HG02981 (cell line): Measurements from ENCODE around the gene DENND10.
"Not testable (repeated sequence)": the region's sequence is repeated elsewhere in the genome, so short reads cannot be mapped to it uniquely, and the experiment has no call there.

ENCODE experiments used
- ATAC-seq: cut with Tn5 transposase; IDR thresholded peaks from one replicate; pipeline ENCODE4 v1.9.1; 2021; ENCODE audit warnings: mild to moderate bottlenecking, moderate library complexity; ENCODE audit not compliant: unreplicated experiment

Gene DENND10

GRCh38 chr10:119096641-119097415, 7.1 kb upstream of the DENND10 start:
- not testable (repeated sequence) for ATAC-seq

- ATAC-seq = no peak
Observed at GRCh38 chr10:119098576-119098975, 5.3 kb upstream of the DENND10 start.

GRCh38 chr10:119100434-119101238, 3.3 kb upstream of the DENND10 start:
- ATAC-seq = no peak

GRCh38 chr10:119101366-119102098, 2.4 kb upstream of the DENND10 start:
- ATAC-seq = no peak

- no peak for ATAC-seq
Observed at GRCh38 chr10:119103241-119103902, 541 bp upstream of the DENND10 start.

GRCh38 chr10:119104654-119105015, 722 bp downstream of the DENND10 start:
- no peak for ATAC-seq

- no peak for ATAC-seq
Observed at GRCh38 chr10:119105155-119105554, 1.2 kb downstream of the DENND10 start.

- not testable (repeated sequence) for ATAC-seq
Observed at GRCh38 chr10:119105899-119106298, 2.0 kb downstream of the DENND10 start.

GRCh38 chr10:119107106-119107505, 3.2 kb downstream of the DENND10 start:
- ATAC-seq = not testable (repeated sequence)

GRCh38 chr10:119107771-119108170, 3.9 kb downstream of the DENND10 start:
- not testable (repeated sequence) for ATAC-seq

- no peak for ATAC-seq
Observed at GRCh38 chr10:119112056-119112455, 8.1 kb downstream of the DENND10 start.

- ATAC-seq = no peak
Observed at GRCh38 chr10:119113751-119114732, 10.1 kb downstream of the DENND10 start.

- ATAC-seq = no peak
Observed at GRCh38 chr10:119115926-119116325, 12.0 kb downstream of the DENND10 start.

GRCh38 chr10:119116326-119116951, 12.5 kb downstream of the DENND10 start:
- no peak for ATAC-seq

GRCh38 chr10:119118231-119118630, 14.3 kb downstream of the DENND10 start:
- ATAC-seq = no peak

- ATAC-seq = no peak
Observed at GRCh38 chr10:119119400-119119799, 15.5 kb downstream of the DENND10 start.

GRCh38 chr10:119120413-119120867, 16.5 kb downstream of the DENND10 start:
- ATAC-seq = peak; percentile 88

GRCh38 chr10:119120875-119121274, 17.0 kb downstream of the DENND10 start:
- ATAC-seq = no peak

- no peak for ATAC-seq
Observed at GRCh38 chr10:119125942-119126341, 22.0 kb downstream of the DENND10 start.
